ENCODE data around the gene NPEPPS.
A peak's percentile ranks its signal among the peaks of the same experiment; 100 is the strongest.

NPEPPS gene

GRCh38 chr17:47660064-47660492, 129.2 kb downstream of the NPEPPS start:
- DNase-seq (ENCODE audit: low read depth in 4 of 4, low spot score in 1 of 4) = no peak

- DNase-seq (ENCODE audit: low read depth in 4 of 4, low spot score in 1 of 4) = peak; percentile 27 to 36 (median 32)
These were observed 133.2 kb downstream of the NPEPPS start for GRCh38 chr17:47663912-47664623.

- DNase-seq (ENCODE audit: low read depth in 4 of 4, low spot score in 1 of 4) = no peak
These were observed 133.7 kb downstream of the NPEPPS start for GRCh38 chr17:47664624-47664941.

- no peak for DNase-seq (ENCODE audit: low read depth in 4 of 4, low spot score in 1 of 4)
These were observed 134.7 kb downstream of the NPEPPS start for GRCh38 chr17:47665655-47666054.

- no peak for DNase-seq (ENCODE audit: low read depth in 4 of 4, low spot score in 1 of 4)
These were observed 138.2 kb downstream of the NPEPPS start for GRCh38 chr17:47669081-47669480.

GRCh38 chr17:47670064-47670463, 139.2 kb downstream of the NPEPPS start:
- DNase-seq (ENCODE audit: low read depth in 4 of 4, low spot score in 1 of 4) = no peak

All from stimulated activated CD4-positive, alpha-beta T cell treated with anti-CD3 and anti-CD28 coated beads, Interleukin-1b, Interleukin-23, amount 100 ng/mL, for 24 hours (primary cell).